HEK293 (cell line): Measurements from ENCODE around the gene ECD.

Experiments used
- CTCF ChIA-PET: fragments of 350-600 bp; formaldehyde crosslinking; extraction: SDS; loops from one replicate; lab custom pipeline; 2021; ENCODE audit warnings: antibody characterized with exemption; lab: Yijun Ruan, JAX
- POLR2A ChIA-PET: fragments of 300-600 bp; formaldehyde crosslinking; extraction: SDS; loops from one replicate; lab custom pipeline; 2020; ENCODE audit warnings: antibody characterized with exemption, inconsistent platforms; lab: Yijun Ruan, JAX
- H3K27ac ChIP-seq: fragments of 200-500 bp; sonication (Bioruptor generic); 2 replicates; pipeline ENCODE4 v1.5.1; 2014; ENCODE audit warnings: low read depth, low read length, control low read depth, inconsistent platforms; ENCODE audit errors: extremely low read depth
- H3K36me3 ChIP-seq, 2 experiments: fragments of 200-500 bp in 1 of 2; sonication (Bioruptor generic) in 1 of 2; 1 replicate in 1 of 2; 2 replicates in 1 of 2; pipeline ENCODE4 v1.5.1; 2014 to 2017; ENCODE audit warnings: inconsistent platforms in 2 of 2, low read length in 2 of 2; ENCODE audit not compliant: control insufficient read depth in 2 of 2, insufficient read depth in 1 of 2
- H3K4me1 ChIP-seq: fragments of 200-500 bp; sonication (Bioruptor generic); 2 replicates; pipeline ENCODE4 v1.5.1; 2014; ENCODE audit warnings: mild to moderate bottlenecking, low read length, inconsistent platforms; ENCODE audit not compliant: control insufficient read depth, insufficient read depth
- H3K4me3 ChIP-seq: 2 replicates; pipeline ENCODE4 v1.5.1; 2011; ENCODE audit warnings: low read depth, mild to moderate bottlenecking, control low read depth, low read length, moderate library complexity
- H3K9me3 ChIP-seq: fragments of 200-500 bp; sonication (Bioruptor generic); 2 replicates; pipeline ENCODE4 v1.5.1; 2014; ENCODE audit warnings: low read depth, low read length, inconsistent platforms; ENCODE audit not compliant: control insufficient read depth, insufficient read depth
- BCL11B ChIP-seq: fragments of 450-650 bp; formaldehyde crosslinking; IDR thresholded peaks from 2 replicates; pipeline ENCODE4 v1.5.1; 2016; ENCODE audit warnings: low read depth, missing biosample characterization, missing genetic modification characterization
- FEZF1 ChIP-seq: fragments of 450-650 bp; formaldehyde crosslinking; IDR thresholded peaks from 2 replicates; pipeline ENCODE4 v1.5.1; 2016; ENCODE audit warnings: missing biosample characterization, missing genetic modification characterization
- GLIS1 ChIP-seq: fragments of 450-650 bp; formaldehyde crosslinking; IDR thresholded peaks from 2 replicates; pipeline ENCODE4 v1.5.1; 2016; ENCODE audit warnings: missing biosample characterization, missing genetic modification characterization
- IKZF3 ChIP-seq: fragments of 450-650 bp; IDR thresholded peaks from 2 replicates; pipeline ENCODE4 v1.5.0; 2018; ENCODE audit warnings: missing biosample characterization, mild to moderate bottlenecking, missing genetic modification characterization, moderate library complexity
- KLF10 ChIP-seq: fragments of 450-650 bp; IDR thresholded peaks from 2 replicates; pipeline ENCODE4 v1.5.1; 2018; ENCODE audit warnings: missing biosample characterization, mild to moderate bottlenecking, missing genetic modification characterization
- KLF8 ChIP-seq: fragments of 450-650 bp; formaldehyde crosslinking; IDR thresholded peaks from 2 replicates; pipeline ENCODE4 v1.5.1; 2016; ENCODE audit warnings: missing biosample characterization, missing genetic modification characterization
- MYNN ChIP-seq: fragments of 450-650 bp; formaldehyde crosslinking; IDR thresholded peaks from 2 replicates; pipeline ENCODE4 v1.5.1; 2016; ENCODE audit warnings: missing biosample characterization, missing genetic modification characterization, borderline replicate concordance
- SCRT1 ChIP-seq: fragments of 450-650 bp; formaldehyde crosslinking; IDR thresholded peaks from 2 replicates; pipeline ENCODE4 v1.5.1; 2016; ENCODE audit warnings: missing biosample characterization, missing genetic modification characterization, borderline replicate concordance
- SCRT2 ChIP-seq: fragments of 450-650 bp; formaldehyde crosslinking; IDR thresholded peaks from 2 replicates; pipeline ENCODE4 v1.5.1; 2016; ENCODE audit warnings: missing biosample characterization, missing genetic modification characterization
- SP7 ChIP-seq: fragments of 450-650 bp; formaldehyde crosslinking; IDR thresholded peaks from 2 replicates; pipeline ENCODE4 v1.5.1; 2016; ENCODE audit warnings: missing biosample characterization, missing genetic modification characterization
- YY2 ChIP-seq: fragments of 450-650 bp; formaldehyde crosslinking; IDR thresholded peaks from 2 replicates; pipeline ENCODE4 v1.5.1; 2016; ENCODE audit warnings: missing biosample characterization, missing genetic modification characterization
- ZBTB17 ChIP-seq: fragments of 450-650 bp; formaldehyde crosslinking; IDR thresholded peaks from 2 replicates; pipeline ENCODE4 v1.5.1; 2016; ENCODE audit warnings: missing biosample characterization, missing genetic modification characterization
- ZEB2 ChIP-seq: fragments of 450-650 bp; formaldehyde crosslinking; IDR thresholded peaks from 2 replicates; pipeline ENCODE4 v1.5.1; 2016; ENCODE audit warnings: missing biosample characterization, missing genetic modification characterization
- ZNF10 ChIP-seq: fragments of 450-650 bp; formaldehyde crosslinking; IDR thresholded peaks from 2 replicates; pipeline ENCODE4 v1.5.1; 2017; ENCODE audit warnings: missing biosample characterization, missing genetic modification characterization
- ZNF132 ChIP-seq: fragments of 450-650 bp; formaldehyde crosslinking; IDR thresholded peaks from 2 replicates; pipeline ENCODE4 v1.5.1; 2017; ENCODE audit warnings: missing biosample characterization, missing genetic modification characterization, borderline replicate concordance
- ZNF223 ChIP-seq: fragments of 450-650 bp; formaldehyde crosslinking; IDR thresholded peaks from 2 replicates; pipeline ENCODE4 v1.5.1; 2016; ENCODE audit warnings: missing biosample characterization, missing genetic modification characterization
- ZNF274 ChIP-seq, 2 experiments: fragments of 200-500 bp in 1 of 2; fragments of 450-650 bp in 1 of 2; sonication (Bioruptor generic) in 1 of 2; formaldehyde crosslinking in 1 of 2; IDR thresholded peaks; 2 replicates each; pipeline versions ENCODE4 v1.5.1 to v1.6.1; 2014 to 2016; ENCODE audit warnings: borderline replicate concordance in 1 of 2, inconsistent platforms in 1 of 2, low read length in 1 of 2, missing biosample characterization in 1 of 2, missing genetic modification characterization in 1 of 2
- ZNF350 ChIP-seq: fragments of 450-650 bp; formaldehyde crosslinking; IDR thresholded peaks from 2 replicates; pipeline ENCODE4 v1.5.0; 2017; ENCODE audit warnings: missing biosample characterization, mild to moderate bottlenecking, missing genetic modification characterization
- ZNF366 ChIP-seq: fragments of 450-650 bp; formaldehyde crosslinking; conservative IDR thresholded peaks from 2 replicates; pipeline ENCODE4 v1.5.1; 2016; ENCODE audit warnings: missing biosample characterization, missing genetic modification characterization
- ZNF37A ChIP-seq: fragments of 450-650 bp; IDR thresholded peaks from 2 replicates; pipeline ENCODE4 v1.5.1; 2018; ENCODE audit warnings: missing biosample characterization, missing genetic modification characterization
- ZNF404 ChIP-seq: fragments of 450-650 bp; formaldehyde crosslinking; IDR thresholded peaks from 2 replicates; pipeline ENCODE4 v1.5.1; 2017; ENCODE audit warnings: missing biosample characterization, missing genetic modification characterization
- ZNF624 ChIP-seq: fragments of 450-650 bp; formaldehyde crosslinking; IDR thresholded peaks from 2 replicates; pipeline ENCODE4 v1.5.1; 2017; ENCODE audit warnings: missing biosample characterization, missing genetic modification characterization
- ZNF629 ChIP-seq: fragments of 450-650 bp; formaldehyde crosslinking; IDR thresholded peaks from 2 replicates; pipeline ENCODE4 v1.5.1; 2017; ENCODE audit warnings: missing biosample characterization, missing genetic modification characterization
- ZNF664 ChIP-seq: fragments of 450-650 bp; formaldehyde crosslinking; IDR thresholded peaks from 2 replicates; pipeline ENCODE4 v1.5.1; 2016; ENCODE audit warnings: missing biosample characterization, missing genetic modification characterization
- ZNF843 ChIP-seq: fragments of 450-650 bp; formaldehyde crosslinking; IDR thresholded peaks from 2 replicates; pipeline ENCODE4 v1.5.1; 2016; ENCODE audit warnings: missing biosample characterization, missing genetic modification characterization
- TF ChIP-seq, protein P1 (sequence below): fragments of 450-650 bp; formaldehyde crosslinking; IDR thresholded peaks from 2 replicates; pipeline ENCODE4 v1.5.1; 2017; ENCODE audit warnings: missing biosample characterization, missing genetic modification characterization
- TF ChIP-seq, protein P2 (sequence below): fragments of 450-650 bp; formaldehyde crosslinking; IDR thresholded peaks from 2 replicates; pipeline ENCODE4 v1.5.1; 2016; ENCODE audit warnings: missing biosample characterization, missing genetic modification characterization
- TF ChIP-seq, protein P3 (sequence below): fragments of 450-650 bp; formaldehyde crosslinking; IDR thresholded peaks from 2 replicates; pipeline ENCODE4 v1.5.1; 2016; ENCODE audit warnings: missing biosample characterization, missing genetic modification characterization, low read depth
- TF ChIP-seq, protein P4 (sequence below): fragments of 450-650 bp; formaldehyde crosslinking; IDR thresholded peaks from 2 replicates; pipeline ENCODE4 v1.5.1; 2017; ENCODE audit warnings: missing biosample characterization, missing genetic modification characterization
- TF ChIP-seq, protein P5 (sequence below): fragments of 450-650 bp; formaldehyde crosslinking; IDR thresholded peaks from 2 replicates; pipeline ENCODE4 v1.5.1; 2017; ENCODE audit warnings: missing biosample characterization, missing genetic modification characterization

The ECD gene

DNA sequence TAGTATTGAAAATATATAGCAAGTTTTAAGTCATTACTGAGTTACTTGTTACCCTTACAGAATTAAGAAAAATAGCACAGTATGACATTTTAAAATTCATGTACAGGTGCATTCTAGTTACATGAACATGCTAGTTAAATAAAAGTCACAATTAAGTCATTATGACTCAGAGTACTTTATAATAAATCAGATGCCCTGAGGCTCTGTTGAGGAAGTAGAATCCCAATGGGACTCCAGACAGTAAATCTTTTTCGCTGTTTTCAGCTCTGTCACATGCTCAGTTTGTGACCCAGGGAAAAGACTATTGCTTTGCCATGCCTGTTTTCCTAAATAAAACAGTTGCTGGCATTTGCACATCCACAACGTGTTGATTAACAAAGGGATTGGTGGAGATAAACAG is 36.5 kb downstream of the ECD start:
- Histone ChIP-seq H3K4me3 (no peak overlapping the region), H3K36me3 (peaks cover 44 to 80% of the 10 kb centered on the region in 2 experiments), H3K4me1 (0 out of 2 replicates have a peak, but pooled peaks cover 3% of the 10 kb centered on the region), H3K27ac (no peak overlapping the region), H3K9me3 (no peaks in the 10 kb centered on the region)
- POLR2A ChIA-PET, result no interaction called here
- CTCF ChIA-PET, result no interaction called here
- TF ChIP-seq YY2 (tag by site-specific recombination) (no peak), ZNF664 (tag by site-specific recombination) (0 out of 2 replicates have a peak, but pooled peaks have one; percentile 27), FEZF1 (tag by site-specific recombination) (peak; percentile 66), MYNN (peak; percentile 62; the same call in 1 of the 2 replicates), KLF10 (tag by site-specific recombination) (peak; percentile 41), ZNF624 (tag by site-specific recombination) (no peak), BCL11B (tag by site-specific recombination) (0 out of 2 replicates have a peak, but pooled peaks have one; percentile 52), GLIS1 (tag by site-specific recombination) (no peak), ZNF404 (tag by site-specific recombination) (no peak), ZNF37A (tag by site-specific recombination) (no peak), ZNF843 (tag by site-specific recombination) (peak; percentile 58; the same call in 1 of the 2 replicates), SP7 (peak; percentile 82), ZNF350 (no peak), ZNF223 (tag by site-specific recombination) (no peak), ZBTB17 (tag by site-specific recombination) (peak; percentile 60), SCRT2 (tag by site-specific recombination) (peak; percentile 61), ZNF629 (tag by site-specific recombination) (peak; percentile 51), IKZF3 (tag by site-specific recombination) (peak; percentile 64), ZNF274 (IDR thresholded peaks at IDR 0.05; ENCODE audit: low read length) (no peak), ZNF274 (tag by site-specific recombination; IDR thresholded peaks at IDR 0.05; ENCODE audit: borderline replicate concordance) (no peak), ZEB2 (peak; percentile 83), ZNF10 (tag by site-specific recombination) (no peak), KLF8 (peak; percentile 31; the same call in 1 of the 2 replicates), SCRT1 (0 out of 2 replicates have a peak, but pooled peaks have one; percentile 19), ZNF132 (tag by site-specific recombination) (no peak), ZNF366 (peak; percentile 54; the same call in 1 of the 2 replicates)
- TF ChIP-seq, protein P1, sequence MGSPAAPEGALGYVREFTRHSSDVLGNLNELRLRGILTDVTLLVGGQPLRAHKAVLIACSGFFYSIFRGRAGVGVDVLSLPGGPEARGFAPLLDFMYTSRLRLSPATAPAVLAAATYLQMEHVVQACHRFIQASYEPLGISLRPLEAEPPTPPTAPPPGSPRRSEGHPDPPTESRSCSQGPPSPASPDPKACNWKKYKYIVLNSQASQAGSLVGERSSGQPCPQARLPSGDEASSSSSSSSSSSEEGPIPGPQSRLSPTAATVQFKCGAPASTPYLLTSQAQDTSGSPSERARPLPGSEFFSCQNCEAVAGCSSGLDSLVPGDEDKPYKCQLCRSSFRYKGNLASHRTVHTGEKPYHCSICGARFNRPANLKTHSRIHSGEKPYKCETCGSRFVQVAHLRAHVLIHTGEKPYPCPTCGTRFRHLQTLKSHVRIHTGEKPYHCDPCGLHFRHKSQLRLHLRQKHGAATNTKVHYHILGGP (tag by site-specific recombination), result peak; percentile 49; the same call in 1 of the 2 replicates
- TF ChIP-seq, protein P2, sequence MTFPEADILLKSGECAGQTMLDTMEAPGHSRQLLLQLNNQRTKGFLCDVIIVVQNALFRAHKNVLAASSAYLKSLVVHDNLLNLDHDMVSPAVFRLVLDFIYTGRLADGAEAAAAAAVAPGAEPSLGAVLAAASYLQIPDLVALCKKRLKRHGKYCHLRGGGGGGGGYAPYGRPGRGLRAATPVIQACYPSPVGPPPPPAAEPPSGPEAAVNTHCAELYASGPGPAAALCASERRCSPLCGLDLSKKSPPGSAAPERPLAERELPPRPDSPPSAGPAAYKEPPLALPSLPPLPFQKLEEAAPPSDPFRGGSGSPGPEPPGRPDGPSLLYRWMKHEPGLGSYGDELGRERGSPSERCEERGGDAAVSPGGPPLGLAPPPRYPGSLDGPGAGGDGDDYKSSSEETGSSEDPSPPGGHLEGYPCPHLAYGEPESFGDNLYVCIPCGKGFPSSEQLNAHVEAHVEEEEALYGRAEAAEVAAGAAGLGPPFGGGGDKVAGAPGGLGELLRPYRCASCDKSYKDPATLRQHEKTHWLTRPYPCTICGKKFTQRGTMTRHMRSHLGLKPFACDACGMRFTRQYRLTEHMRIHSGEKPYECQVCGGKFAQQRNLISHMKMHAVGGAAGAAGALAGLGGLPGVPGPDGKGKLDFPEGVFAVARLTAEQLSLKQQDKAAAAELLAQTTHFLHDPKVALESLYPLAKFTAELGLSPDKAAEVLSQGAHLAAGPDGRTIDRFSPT (tag by site-specific recombination), result no peak
- TF ChIP-seq, protein P3, sequence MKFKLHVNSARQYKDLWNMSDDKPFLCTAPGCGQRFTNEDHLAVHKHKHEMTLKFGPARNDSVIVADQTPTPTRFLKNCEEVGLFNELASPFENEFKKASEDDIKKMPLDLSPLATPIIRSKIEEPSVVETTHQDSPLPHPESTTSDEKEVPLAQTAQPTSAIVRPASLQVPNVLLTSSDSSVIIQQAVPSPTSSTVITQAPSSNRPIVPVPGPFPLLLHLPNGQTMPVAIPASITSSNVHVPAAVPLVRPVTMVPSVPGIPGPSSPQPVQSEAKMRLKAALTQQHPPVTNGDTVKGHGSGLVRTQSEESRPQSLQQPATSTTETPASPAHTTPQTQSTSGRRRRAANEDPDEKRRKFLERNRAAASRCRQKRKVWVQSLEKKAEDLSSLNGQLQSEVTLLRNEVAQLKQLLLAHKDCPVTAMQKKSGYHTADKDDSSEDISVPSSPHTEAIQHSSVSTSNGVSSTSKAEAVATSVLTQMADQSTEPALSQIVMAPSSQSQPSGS (tag by site-specific recombination), result no peak
- TF ChIP-seq, protein P4, sequence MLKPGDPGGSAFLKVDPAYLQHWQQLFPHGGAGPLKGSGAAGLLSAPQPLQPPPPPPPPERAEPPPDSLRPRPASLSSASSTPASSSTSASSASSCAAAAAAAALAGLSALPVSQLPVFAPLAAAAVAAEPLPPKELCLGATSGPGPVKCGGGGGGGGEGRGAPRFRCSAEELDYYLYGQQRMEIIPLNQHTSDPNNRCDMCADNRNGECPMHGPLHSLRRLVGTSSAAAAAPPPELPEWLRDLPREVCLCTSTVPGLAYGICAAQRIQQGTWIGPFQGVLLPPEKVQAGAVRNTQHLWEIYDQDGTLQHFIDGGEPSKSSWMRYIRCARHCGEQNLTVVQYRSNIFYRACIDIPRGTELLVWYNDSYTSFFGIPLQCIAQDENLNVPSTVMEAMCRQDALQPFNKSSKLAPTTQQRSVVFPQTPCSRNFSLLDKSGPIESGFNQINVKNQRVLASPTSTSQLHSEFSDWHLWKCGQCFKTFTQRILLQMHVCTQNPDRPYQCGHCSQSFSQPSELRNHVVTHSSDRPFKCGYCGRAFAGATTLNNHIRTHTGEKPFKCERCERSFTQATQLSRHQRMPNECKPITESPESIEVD (tag by site-specific recombination), result peak; percentile 83
- TF ChIP-seq, protein P5, sequence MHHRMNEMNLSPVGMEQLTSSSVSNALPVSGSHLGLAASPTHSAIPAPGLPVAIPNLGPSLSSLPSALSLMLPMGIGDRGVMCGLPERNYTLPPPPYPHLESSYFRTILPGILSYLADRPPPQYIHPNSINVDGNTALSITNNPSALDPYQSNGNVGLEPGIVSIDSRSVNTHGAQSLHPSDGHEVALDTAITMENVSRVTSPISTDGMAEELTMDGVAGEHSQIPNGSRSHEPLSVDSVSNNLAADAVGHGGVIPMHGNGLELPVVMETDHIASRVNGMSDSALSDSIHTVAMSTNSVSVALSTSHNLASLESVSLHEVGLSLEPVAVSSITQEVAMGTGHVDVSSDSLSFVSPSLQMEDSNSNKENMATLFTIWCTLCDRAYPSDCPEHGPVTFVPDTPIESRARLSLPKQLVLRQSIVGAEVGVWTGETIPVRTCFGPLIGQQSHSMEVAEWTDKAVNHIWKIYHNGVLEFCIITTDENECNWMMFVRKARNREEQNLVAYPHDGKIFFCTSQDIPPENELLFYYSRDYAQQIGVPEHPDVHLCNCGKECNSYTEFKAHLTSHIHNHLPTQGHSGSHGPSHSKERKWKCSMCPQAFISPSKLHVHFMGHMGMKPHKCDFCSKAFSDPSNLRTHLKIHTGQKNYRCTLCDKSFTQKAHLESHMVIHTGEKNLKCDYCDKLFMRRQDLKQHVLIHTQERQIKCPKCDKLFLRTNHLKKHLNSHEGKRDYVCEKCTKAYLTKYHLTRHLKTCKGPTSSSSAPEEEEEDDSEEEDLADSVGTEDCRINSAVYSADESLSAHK (tag by site-specific recombination), result 0 out of 2 replicates have a peak, but pooled peaks have one; percentile 55
- TF ChIP-seq, all 188 proteins: peak for 18
